Uterus (tissue), 2 donors: ENCODE results near the gene C14orf132.

ENCODE experiments used
- CTCF ChIP-seq, 4 experiments: fragments of 200-600 bp in 2 of 4; fragments of 450-650 bp in 2 of 4; sonication (generic) in 2 of 4; IDR thresholded peaks; one replicate each; pipeline ENCODE4 v1.5.1; 2016 to 2019; ENCODE audit warnings: antibody characterized with exemption in 4 of 4, mild to moderate bottlenecking in 2 of 4, moderate library complexity in 1 of 4
- POLR2A ChIP-seq, 2 donors: fragments of 450-650 bp; IDR thresholded peaks; one replicate each; pipeline ENCODE4 v1.6.1; 2016; ENCODE audit warnings: antibody characterized with exemption in 2 of 2, mild to moderate bottlenecking in 1 of 2, moderate library complexity in 1 of 2

GRCh38 chr14:96038558-96038919 is 623 bp upstream of the C14orf132 start:
- TF ChIP-seq CTCF (IDR thresholded peaks at IDR 0.05), result no peak
- TF ChIP-seq POLR2A (IDR thresholded peaks at IDR 0.05), result no peak
